ENCODE data around the gene ANKRD55.
"Not testable (repeated sequence)": the region's sequence is repeated elsewhere in the genome, so short reads cannot be mapped to it uniquely, and the experiment has no call there.

Gene ANKRD55

GRCh38 chr5:56207537-56207936 lies 25.6 kb downstream of the ANKRD55 start:
- DNase-seq (ENCODE audit: low spot score): no peak

GRCh38 chr5:56206126-56206910 lies 26.8 kb downstream of the ANKRD55 start:
- no peak for DNase-seq (ENCODE audit: low spot score)

- DNase-seq (ENCODE audit: low spot score): not testable (repeated sequence)
These were observed 29.2 kb downstream of the ANKRD55 start for GRCh38 chr5:56203936-56204335.

GRCh38 chr5:56202483-56202882 lies 30.6 kb downstream of the ANKRD55 start:
- DNase-seq (ENCODE audit: low spot score): no peak

GRCh38 chr5:56201762-56202261 lies 31.3 kb downstream of the ANKRD55 start:
- not testable (repeated sequence) for DNase-seq (ENCODE audit: low spot score)

GRCh38 chr5:56200971-56201666 lies 32.0 kb downstream of the ANKRD55 start:
- DNase-seq (ENCODE audit: low spot score): peak; percentile 75

GRCh38 chr5:56195016-56195415 lies 38.1 kb downstream of the ANKRD55 start:
- DNase-seq (ENCODE audit: low spot score): no peak

- no peak for DNase-seq (ENCODE audit: low spot score)
These were observed 40.9 kb downstream of the ANKRD55 start for GRCh38 chr5:56192246-56192645.

GRCh38 chr5:56191656-56192055 lies 41.5 kb downstream of the ANKRD55 start:
- DNase-seq (ENCODE audit: low spot score): no peak

- no peak for DNase-seq (ENCODE audit: low spot score)
These were observed 42.6 kb downstream of the ANKRD55 start for GRCh38 chr5:56190497-56190896.

GRCh38 chr5:56185768-56186311 lies 47.3 kb downstream of the ANKRD55 start:
- no peak for DNase-seq (ENCODE audit: low spot score)

- DNase-seq (ENCODE audit: low spot score): no peak
These were observed 49.6 kb downstream of the ANKRD55 start for GRCh38 chr5:56183506-56183905.

- no peak for DNase-seq (ENCODE audit: low spot score)
These were observed 53.7 kb downstream of the ANKRD55 start for GRCh38 chr5:56179442-56179841.

- DNase-seq (ENCODE audit: low spot score): no peak
These were observed 54.3 kb downstream of the ANKRD55 start for GRCh38 chr5:56178823-56179222.

GRCh38 chr5:56176871-56177533 lies 56.1 kb downstream of the ANKRD55 start:
- DNase-seq (ENCODE audit: low spot score): no peak

GRCh38 chr5:56176155-56176798 lies 56.9 kb downstream of the ANKRD55 start:
- no peak for DNase-seq (ENCODE audit: low spot score)

GRCh38 chr5:56175488-56175887 lies 57.6 kb downstream of the ANKRD55 start:
- DNase-seq (ENCODE audit: low spot score): no peak

- DNase-seq (ENCODE audit: low spot score): no peak
These were observed 58.1 kb downstream of the ANKRD55 start for GRCh38 chr5:56175021-56175420.

GRCh38 chr5:56172241-56172640 lies 60.9 kb downstream of the ANKRD55 start:
- no peak for DNase-seq (ENCODE audit: low spot score)

- DNase-seq (ENCODE audit: low spot score): no peak
These were observed 62.6 kb downstream of the ANKRD55 start for GRCh38 chr5:56170557-56170956.

- DNase-seq (ENCODE audit: low spot score): no peak
These were observed 63.2 kb downstream of the ANKRD55 start for GRCh38 chr5:56169949-56170348.

GRCh38 chr5:56169281-56169680 lies 63.8 kb downstream of the ANKRD55 start:
- no peak for DNase-seq (ENCODE audit: low spot score)

Data from activated CD4-positive, alpha-beta T cell treated with anti-CD3 and anti-CD28 coated beads, Interleukin-2, Interleukin-4, amounts not matched to agents 100 ng/mL and 50 ng/mL, durations not matched to agents 16 hours and 8 hours (primary cell).